GM06990 (cell line): ENCODE measurements around the gene RAB23.

Experiments used
- DNase-seq: peaks from one replicate; pipeline ENCODE4 v3.0.0-alpha.2; 2011; ENCODE audit not compliant: insufficient read length; ENCODE audit errors: extremely low read depth
- H3K27me3 ChIP-seq: replicated peaks from 2 replicates; pipeline ENCODE4 v1.6.0; 2011; ENCODE audit warnings: low read length; ENCODE audit not compliant: control insufficient read depth, insufficient read depth
- H3K36me3 ChIP-seq: 2 replicates; pipeline ENCODE4 v1.5.1; 2011; ENCODE audit warnings: low read length; ENCODE audit not compliant: control insufficient read depth, insufficient read depth
- H3K4me3 ChIP-seq: replicated peaks from 2 replicates; pipeline ENCODE4 v1.5.1; 2011; ENCODE audit warnings: low read depth, mild to moderate bottlenecking, control low read depth, low read length
- TF ChIP-seq, protein P1 (sequence below): IDR thresholded peaks from 2 replicates; pipeline ENCODE4 v1.5.1; 2011; ENCODE audit warnings: low read length, control low read depth, mild to moderate bottlenecking, inconsistent platforms; ENCODE audit not compliant: insufficient read depth, poor library complexity, severe bottlenecking

RAB23 gene

GRCh38 chr6:57165080-57165479 is 57.0 kb downstream of the RAB23 start:
- no peak overlapping the region for H3K4me3 ChIP-seq
- no peak for DNase-seq
- H3K27me3 ChIP-seq, result no peaks in the 10 kb centered on the region
- TF ChIP-seq, protein P1, sequence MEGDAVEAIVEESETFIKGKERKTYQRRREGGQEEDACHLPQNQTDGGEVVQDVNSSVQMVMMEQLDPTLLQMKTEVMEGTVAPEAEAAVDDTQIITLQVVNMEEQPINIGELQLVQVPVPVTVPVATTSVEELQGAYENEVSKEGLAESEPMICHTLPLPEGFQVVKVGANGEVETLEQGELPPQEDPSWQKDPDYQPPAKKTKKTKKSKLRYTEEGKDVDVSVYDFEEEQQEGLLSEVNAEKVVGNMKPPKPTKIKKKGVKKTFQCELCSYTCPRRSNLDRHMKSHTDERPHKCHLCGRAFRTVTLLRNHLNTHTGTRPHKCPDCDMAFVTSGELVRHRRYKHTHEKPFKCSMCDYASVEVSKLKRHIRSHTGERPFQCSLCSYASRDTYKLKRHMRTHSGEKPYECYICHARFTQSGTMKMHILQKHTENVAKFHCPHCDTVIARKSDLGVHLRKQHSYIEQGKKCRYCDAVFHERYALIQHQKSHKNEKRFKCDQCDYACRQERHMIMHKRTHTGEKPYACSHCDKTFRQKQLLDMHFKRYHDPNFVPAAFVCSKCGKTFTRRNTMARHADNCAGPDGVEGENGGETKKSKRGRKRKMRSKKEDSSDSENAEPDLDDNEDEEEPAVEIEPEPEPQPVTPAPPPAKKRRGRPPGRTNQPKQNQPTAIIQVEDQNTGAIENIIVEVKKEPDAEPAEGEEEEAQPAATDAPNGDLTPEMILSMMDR, result no peak
- no peaks in the 10 kb centered on the region; the same call in none of the 2 replicates for H3K36me3 ChIP-seq

- DNase-seq, result no peak
- H3K4me3 ChIP-seq, result no peak overlapping the region
- no peaks in the 10 kb centered on the region for H3K27me3 ChIP-seq
- H3K36me3 ChIP-seq, result no peaks in the 10 kb centered on the region; the same call in none of the 2 replicates
- TF ChIP-seq, protein P1, result no peak
These were observed 58.2 kb downstream of the RAB23 start for GRCh38 chr6:57163956-57164355.

DNA sequence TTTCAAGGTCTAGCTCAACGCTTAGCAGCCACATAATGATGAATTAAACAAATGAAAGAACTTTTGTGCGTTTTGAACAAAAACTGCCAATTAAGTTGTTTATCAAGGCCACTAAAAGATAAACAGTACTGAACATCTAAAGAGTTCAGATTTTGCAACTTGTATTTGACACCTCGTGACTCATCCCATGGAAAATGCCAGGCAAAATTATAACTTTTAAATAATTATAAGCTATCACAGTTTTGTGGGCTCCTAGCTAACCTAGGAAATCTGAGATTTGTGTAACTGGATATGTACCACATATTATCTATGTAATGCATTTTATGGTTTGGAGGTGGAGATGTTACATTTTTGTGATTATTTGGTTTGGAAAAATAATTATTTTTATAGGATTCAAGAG is 59.6 kb downstream of the RAB23 start:
- no peak for DNase-seq
- no peaks in the 10 kb centered on the region for H3K27me3 ChIP-seq
- no peaks in the 10 kb centered on the region; the same call in none of the 2 replicates for H3K36me3 ChIP-seq
- H3K4me3 ChIP-seq, result no peak overlapping the region
- TF ChIP-seq, protein P1, result no peak

DNA sequence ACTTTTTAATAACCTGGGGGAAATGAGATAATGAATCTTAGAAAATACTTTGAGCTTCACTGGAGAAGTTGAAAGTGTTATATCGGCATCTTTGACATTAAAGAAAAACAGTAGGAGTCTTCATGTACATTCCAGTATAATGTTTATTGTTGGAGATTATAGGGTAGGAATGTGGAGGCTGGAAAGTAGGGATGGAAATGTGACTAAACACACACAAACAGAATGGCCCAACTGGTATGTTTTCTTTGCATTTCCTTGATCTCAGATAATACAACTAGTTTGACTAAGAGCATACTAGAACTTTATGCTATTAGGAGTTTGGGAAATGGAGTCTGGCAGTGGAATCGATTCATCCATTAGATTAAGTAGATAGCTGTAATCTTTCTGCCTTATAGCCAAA is 60.1 kb downstream of the RAB23 start:
- no peaks in the 10 kb centered on the region; the same call in none of the 2 replicates for H3K36me3 ChIP-seq
- no peak for DNase-seq
- no peaks in the 10 kb centered on the region for H3K27me3 ChIP-seq
- no peak overlapping the region for H3K4me3 ChIP-seq
- TF ChIP-seq, protein P1, result no peak

DNA sequence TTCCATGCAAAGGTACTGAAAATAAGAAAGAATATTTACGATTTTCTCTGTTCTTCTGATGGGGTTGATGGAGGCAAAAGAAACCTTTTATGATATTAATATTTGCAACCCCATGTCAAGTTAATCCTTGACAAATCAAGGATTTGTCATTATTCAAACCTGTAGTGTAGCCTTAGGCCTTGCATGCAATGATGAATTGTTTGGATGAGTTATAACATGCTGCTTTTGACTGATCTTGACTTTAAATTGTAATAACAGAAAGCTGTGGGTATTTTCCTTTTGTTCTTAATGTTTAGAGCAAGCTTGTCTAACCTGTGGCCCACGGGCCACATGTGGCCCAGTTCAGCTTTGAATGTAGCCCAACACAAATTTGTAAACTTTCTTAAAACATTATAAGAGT is 63.0 kb downstream of the RAB23 start:
- TF ChIP-seq, protein P1, result no peak
- no peaks in the 10 kb centered on the region for H3K27me3 ChIP-seq
- H3K36me3 ChIP-seq, result peaks cover 1% of the 10 kb centered on the region
- no peak overlapping the region for H3K4me3 ChIP-seq
- no peak for DNase-seq

DNA sequence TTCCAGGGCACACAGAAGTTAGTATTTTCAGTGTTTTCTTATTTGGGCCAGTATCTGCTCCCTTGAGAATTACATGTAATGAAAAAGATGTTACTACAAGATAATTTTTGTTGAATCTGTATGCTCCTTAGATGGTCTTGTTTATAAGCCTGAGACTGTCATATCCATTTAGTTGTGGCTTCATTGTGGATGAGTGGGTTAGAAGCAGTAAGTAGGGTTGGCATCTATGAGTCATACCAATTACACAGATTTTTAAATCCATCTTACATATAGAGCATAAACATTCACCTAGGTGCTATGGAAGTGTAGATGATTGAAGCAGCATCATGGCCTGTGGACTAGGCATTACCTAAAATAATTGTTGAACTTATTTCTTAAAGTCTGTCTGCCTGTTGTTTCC is 63.4 kb downstream of the RAB23 start:
- TF ChIP-seq, protein P1, result no peak
- Histone ChIP-seq H3K36me3 (peaks cover 3% of the 10 kb centered on the region), H3K4me3 (no peak overlapping the region), H3K27me3 (no peaks in the 10 kb centered on the region)
- DNase-seq, result no peak
